Inflammatory macrophage treated with lipopolysaccharide for 4 hours (primary cell): ENCODE measurements around the gene SNRNP70.
A peak's percentile ranks its signal among the peaks of the same experiment; 100 is the strongest.
"Not testable (repeated sequence)": the region's sequence is repeated elsewhere in the genome, so short reads cannot be mapped to it uniquely, and the experiment has no call there.

ENCODE experiments used
- DNase-seq: peaks from one replicate; pipeline ENCODE4 v3.0.0-alpha.2; 2020

SNRNP70 gene

GRCh38 chr19:49121841-49122240 is 36.6 kb downstream of the SNRNP70 start:
- not testable (repeated sequence) for DNase-seq

GRCh38 chr19:49123285-49123684 is 38.0 kb downstream of the SNRNP70 start:
- not testable (repeated sequence) for DNase-seq

- no peak for DNase-seq
Measured at GRCh38 chr19:49125025-49125731, 39.9 kb downstream of the SNRNP70 start.

- no peak for DNase-seq
Measured at GRCh38 chr19:49126575-49126974, 41.3 kb downstream of the SNRNP70 start.

GRCh38 chr19:49127225-49127624 is 42.0 kb downstream of the SNRNP70 start:
- not testable (repeated sequence) for DNase-seq

- DNase-seq = peak; percentile 96
Measured at GRCh38 chr19:49127674-49128544, 42.7 kb downstream of the SNRNP70 start.

- no peak for DNase-seq
Measured at GRCh38 chr19:49128545-49129237, 43.4 kb downstream of the SNRNP70 start.

- DNase-seq = no peak
Measured at GRCh38 chr19:49129238-49129583, 44.0 kb downstream of the SNRNP70 start.

- DNase-seq = no peak
Measured at GRCh38 chr19:49130325-49130724, 45.1 kb downstream of the SNRNP70 start.

GRCh38 chr19:49132974-49133609 is 47.8 kb downstream of the SNRNP70 start:
- DNase-seq = no peak

- DNase-seq = peak; percentile 34
Measured at GRCh38 chr19:49133621-49134454, 48.6 kb downstream of the SNRNP70 start.

- no peak for DNase-seq
Measured at GRCh38 chr19:49135686-49136085, 50.4 kb downstream of the SNRNP70 start.

- DNase-seq = no peak
Measured at GRCh38 chr19:49136771-49137171, 51.5 kb downstream of the SNRNP70 start.

- no peak for DNase-seq
Measured at GRCh38 chr19:49140951-49141350, 55.7 kb downstream of the SNRNP70 start.

GRCh38 chr19:49141352-49141751 is 56.1 kb downstream of the SNRNP70 start:
- no peak for DNase-seq

- peak; percentile 73 for DNase-seq
Measured at GRCh38 chr19:49142866-49143335, 57.6 kb downstream of the SNRNP70 start.

GRCh38 chr19:49145573-49146407 is 60.5 kb downstream of the SNRNP70 start:
- peak; percentile 58 for DNase-seq

- not testable (repeated sequence) for DNase-seq
Measured at GRCh38 chr19:49146408-49146770, 61.1 kb downstream of the SNRNP70 start.

- no peak for DNase-seq
Measured at GRCh38 chr19:49148044-49148682, 62.9 kb downstream of the SNRNP70 start.
